Activated CD8-positive, alpha-beta memory T cell treated with anti-CD3 and anti-CD28 coated beads for 4 hours (primary cell): ENCODE data around the gene GPER1.

ENCODE experiments used
- DNase-seq, 2 donors: peaks; one replicate each; pipeline ENCODE4 v3.0.0-alpha.2; 2020; ENCODE audit warnings: low read depth in 2 of 2

Gene GPER1

DNA sequence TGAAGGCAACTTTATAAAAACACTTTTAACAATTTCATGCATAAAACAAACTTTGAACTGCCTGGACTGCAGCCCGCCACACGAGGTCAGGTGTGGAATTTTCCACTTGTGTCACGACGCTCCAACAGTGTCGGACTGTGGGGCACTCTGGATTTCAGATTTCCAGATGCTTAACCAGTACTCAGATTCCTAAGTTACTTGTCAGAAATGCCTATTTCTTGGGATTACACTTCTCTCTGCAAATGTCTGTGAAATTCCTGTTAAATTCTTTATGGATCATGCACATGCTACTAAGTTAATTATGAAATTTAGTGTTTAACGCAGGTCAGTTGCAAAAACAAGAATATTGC, 473 bp upstream of the GPER1 start:
- no peak for DNase-seq

DNA sequence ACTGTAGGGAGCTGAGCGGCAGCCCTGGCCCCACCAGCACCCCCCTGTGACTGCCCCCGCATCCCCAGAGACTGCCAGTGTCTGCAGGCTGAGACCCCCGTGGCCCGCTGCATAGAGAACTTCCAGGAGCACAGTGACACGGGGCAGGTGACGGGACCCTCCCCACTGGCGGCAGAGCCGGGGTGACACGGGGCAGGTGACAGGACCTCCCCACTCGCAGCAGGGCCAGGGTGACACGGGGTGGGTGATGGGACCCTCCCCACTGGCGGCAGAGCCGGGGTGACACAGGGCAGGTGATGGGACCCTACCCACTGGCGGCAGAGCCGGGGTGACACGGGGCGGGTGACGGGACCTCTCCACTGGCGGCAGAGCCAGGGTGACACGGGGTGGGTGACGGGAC, 2.3 kb downstream of the GPER1 start:
- DNase-seq = no peak

DNA sequence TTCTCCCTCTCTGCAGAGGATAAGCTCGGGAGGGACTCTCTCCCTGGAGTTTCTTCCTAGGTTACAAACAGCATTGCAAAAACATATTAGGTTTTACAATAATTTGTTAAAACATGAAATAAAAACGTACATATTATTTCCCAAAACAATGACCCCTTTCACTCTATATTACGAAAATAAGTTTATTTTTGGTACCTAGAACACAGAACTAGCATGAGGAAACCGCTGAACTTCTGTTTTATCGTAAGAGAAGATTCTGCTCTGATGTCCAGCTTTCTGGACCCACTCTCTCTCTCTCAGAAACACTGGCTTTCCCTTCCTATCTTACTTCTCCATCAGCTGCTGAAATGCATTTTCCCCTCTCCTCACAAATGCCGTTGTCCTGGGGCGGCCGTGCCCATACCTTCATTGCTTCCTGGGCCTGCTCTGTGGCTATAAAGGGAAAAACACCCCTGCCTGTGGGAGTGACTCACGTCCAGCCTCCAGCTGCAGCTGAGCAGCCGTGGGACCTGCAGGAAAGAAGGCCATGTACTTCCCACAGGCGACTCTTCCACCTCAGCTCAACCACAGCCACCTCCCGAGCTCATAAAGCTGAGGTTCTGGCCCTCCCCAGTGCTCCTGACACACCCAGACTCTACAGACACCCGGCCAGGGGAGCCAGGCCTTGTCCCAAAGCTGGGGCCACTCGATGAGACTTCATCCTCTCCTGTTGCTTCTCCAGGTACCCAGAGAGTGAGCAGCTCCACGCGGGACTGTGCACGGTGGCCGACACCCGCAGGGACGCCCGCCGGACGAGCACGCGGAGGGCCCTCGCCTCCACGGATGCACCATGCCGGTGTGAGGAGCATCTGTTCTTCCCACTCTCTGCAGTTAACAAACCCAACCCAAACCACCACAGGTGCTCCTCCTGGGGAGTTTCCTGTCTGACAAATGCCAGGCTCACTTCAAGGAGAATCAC, 3.1 kb downstream of the GPER1 start:
- DNase-seq = no peak

DNA sequence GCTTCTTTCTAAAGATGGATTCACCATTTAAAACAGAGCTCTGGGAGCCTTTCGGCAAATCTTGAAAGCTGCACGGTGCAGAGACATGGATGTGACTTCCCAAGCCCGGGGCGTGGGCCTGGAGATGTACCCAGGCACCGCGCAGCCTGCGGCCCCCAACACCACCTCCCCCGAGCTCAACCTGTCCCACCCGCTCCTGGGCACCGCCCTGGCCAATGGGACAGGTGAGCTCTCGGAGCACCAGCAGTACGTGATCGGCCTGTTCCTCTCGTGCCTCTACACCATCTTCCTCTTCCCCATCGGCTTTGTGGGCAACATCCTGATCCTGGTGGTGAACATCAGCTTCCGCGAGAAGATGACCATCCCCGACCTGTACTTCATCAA, 3.7 kb downstream of the GPER1 start:
- no peak for DNase-seq

DNA sequence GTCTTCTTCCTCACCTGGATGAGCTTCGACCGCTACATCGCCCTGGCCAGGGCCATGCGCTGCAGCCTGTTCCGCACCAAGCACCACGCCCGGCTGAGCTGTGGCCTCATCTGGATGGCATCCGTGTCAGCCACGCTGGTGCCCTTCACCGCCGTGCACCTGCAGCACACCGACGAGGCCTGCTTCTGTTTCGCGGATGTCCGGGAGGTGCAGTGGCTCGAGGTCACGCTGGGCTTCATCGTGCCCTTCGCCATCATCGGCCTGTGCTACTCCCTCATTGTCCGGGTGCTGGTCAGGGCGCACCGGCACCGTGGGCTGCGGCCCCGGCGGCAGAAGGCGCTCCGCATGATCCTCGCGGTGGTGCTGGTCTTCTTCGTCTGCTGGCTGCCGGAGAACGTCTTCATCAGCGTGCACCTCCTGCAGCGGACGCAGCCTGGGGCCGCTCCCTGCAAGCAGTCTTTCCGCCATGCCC, 4.3 kb downstream of the GPER1 start:
- DNase-seq = no peak

DNA sequence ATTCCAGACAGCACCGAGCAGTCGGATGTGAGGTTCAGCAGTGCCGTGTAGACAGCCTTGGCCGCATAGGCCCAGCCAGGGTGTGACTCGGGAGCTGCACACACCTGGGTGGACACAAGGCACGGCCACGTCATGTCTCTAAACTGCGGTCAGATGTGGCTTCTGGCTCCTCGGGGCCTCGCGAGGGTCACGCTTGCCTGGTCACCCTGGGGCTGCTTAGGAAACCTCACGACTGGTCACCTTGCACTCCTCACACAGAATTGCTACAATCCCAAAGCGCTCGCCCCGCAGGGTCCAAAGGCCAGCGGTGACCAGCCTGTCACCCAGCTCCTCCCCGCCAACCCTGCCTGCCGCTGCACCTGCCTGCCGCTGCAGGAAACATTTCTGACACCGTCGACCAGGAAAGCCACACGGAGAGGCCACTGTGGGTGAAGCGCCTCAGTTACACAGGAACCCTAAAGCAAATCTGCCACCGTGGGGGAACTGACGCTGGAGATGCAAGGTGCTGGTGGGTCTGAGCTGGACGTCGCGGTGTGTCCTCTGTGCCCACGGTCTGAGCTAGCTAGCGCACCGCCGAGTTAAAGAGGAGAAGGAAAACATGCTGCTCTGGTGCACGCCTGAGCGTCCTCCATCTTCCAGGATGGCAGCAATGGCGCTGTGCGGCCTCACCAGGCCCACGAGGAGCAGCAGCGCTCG, 5.0 kb downstream of the GPER1 start:
- no peak for DNase-seq

DNA sequence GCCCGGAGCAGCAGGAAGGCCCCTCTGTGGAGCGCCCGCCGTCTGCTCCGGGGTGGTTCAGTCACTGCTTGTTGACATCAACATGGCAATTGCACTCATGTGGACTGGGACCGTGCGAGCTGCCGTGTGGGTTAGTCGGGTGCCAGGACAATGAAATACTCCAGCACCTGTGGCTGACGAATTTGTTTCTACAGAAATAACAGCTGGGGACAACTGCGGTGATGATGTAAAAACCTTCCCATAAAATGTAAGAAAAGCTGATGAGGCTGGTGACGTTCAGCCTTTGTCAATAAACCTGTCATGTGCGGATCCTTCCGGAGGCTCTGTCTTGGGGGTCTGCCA, 5.6 kb downstream of the GPER1 start:
- no peak for DNase-seq

DNA sequence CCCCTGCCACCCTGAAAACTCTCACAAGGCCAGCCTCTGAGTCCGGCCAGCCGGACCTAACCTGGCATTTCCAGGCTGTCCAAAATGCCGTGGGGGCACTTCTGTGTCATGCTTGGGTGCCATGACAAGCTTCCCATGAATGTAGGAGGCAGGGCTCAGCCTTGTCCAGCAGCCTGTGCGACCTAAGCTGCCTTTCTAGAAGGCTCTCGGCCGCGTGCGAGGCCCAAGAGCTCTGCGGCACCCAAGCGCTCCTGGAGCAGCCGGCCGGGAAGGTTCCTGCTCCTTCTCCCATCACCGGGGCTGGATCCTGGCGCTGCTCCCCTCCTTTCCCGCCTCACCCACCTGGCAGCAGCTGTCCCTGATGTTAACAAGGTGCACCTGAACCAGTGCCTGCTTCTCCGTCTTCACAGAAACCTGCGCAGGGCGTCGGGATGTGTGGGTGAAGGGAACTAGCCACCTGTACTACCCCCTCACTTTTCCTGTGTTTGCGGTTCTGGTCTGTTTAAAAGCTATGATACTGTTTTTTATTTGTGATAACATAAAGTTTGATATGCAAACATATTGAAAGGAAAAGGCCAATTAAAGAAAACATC, 6.1 kb downstream of the GPER1 start:
- no peak for DNase-seq

DNA sequence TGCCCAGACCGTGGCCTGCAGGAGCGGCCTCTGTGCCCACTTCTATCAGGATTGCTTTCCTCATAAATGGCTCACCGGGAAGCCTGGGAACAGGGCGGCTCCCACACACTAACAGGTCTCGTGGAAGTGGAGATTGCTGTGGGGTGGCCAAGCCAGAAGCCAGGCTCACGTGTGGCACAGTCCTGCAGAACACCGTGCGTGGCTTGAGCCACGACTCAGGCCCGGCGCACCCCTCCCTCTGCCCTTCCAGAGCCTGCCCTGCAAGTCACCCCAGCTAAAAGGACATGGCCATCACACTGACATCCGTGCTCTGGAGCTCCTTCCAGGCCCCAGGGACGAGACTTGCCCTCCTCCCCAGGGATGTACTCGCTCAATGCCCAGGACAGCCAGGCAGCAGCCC, 7.0 kb downstream of the GPER1 start:
- no peak for DNase-seq

DNA sequence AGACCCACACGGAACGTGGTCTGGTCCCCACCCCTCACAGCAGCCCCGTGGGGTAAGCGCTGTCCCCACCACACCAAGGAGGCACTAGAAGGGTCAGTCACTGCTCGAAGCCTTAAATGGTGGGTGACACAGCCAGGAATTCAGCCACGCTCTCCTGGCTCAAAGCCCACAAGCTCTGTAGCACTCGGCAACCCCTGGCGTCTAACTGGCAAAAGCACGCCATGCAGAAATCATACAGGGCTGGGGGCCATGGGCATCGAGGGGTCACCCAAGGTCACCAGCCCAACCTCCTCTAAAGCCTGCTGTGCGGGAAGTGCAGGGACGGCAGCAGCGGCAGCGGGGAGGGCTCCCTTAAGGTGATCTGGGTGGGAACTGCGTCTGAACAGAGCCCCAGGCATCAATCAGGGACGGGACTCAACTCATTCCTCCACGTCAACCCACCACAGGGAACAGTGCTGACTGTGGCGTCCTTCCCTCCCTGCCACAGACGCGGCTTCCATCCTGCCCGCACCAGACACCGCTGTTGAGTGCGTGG, 7.8 kb downstream of the GPER1 start:
- no peak for DNase-seq

DNA sequence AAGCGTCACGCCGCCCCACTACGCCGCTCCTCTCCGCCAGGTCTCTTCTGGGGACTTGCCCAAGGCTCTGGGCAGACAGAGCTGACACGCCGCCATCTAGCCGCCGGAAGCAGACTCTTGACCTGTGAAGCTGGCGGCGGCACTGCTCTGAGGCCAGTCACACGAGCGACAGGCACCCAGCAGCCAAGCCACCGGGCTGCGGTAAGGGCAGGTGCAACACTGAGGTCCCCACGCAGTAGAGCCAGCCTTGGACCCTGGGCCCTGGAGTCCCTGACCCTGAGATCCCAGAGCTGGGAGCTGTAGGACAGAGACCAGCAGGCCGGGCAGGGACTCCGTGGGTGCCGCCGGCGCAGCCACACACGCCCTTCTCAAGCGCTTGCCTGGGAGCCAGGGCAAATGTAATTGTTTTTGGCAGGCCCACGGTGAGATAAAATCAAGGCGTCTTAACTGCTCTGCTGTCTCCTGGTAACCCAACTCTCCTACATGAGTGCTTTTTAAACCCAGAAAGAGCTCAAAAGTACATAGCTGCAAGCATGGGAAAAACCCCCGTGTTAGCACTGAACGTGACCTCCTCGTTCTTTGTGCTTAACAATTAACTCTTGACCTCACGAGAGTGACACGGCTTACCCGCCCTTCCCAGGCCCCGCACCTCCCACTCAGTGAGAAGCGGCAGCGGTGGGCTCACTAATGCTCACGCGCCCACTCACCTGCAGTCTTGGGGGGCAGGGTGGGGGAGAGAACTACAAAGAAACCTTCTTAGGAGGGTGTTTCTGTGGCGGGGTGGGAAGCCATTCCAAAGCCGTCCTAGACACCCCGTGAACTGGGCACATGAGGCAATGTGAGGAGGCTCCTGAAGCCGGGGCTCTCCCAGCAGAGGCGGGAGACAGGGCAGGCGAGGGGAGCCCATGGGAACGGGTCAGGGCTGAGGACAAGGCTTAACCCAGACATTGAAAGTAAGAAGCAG, 8.5 kb downstream of the GPER1 start:
- DNase-seq = no peak

DNA sequence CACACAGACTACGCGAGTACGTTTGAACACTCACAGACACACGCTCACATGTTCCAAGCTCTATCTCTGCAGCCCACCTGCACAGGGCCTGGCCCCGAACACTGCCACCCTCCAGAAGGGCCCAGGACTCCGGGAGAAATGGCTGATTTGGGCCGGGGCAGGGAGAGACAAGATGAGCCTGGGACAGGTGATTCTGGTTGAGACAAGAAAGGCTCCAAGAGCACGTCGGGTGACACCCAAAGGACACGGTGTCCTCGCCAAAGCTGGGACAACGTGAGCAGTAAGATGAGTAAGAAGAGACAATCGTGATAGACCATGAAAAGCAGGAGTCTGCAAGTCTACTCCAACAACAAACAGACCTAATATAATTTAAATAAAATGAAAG, 9.2 kb downstream of the GPER1 start:
- DNase-seq = no peak

DNA sequence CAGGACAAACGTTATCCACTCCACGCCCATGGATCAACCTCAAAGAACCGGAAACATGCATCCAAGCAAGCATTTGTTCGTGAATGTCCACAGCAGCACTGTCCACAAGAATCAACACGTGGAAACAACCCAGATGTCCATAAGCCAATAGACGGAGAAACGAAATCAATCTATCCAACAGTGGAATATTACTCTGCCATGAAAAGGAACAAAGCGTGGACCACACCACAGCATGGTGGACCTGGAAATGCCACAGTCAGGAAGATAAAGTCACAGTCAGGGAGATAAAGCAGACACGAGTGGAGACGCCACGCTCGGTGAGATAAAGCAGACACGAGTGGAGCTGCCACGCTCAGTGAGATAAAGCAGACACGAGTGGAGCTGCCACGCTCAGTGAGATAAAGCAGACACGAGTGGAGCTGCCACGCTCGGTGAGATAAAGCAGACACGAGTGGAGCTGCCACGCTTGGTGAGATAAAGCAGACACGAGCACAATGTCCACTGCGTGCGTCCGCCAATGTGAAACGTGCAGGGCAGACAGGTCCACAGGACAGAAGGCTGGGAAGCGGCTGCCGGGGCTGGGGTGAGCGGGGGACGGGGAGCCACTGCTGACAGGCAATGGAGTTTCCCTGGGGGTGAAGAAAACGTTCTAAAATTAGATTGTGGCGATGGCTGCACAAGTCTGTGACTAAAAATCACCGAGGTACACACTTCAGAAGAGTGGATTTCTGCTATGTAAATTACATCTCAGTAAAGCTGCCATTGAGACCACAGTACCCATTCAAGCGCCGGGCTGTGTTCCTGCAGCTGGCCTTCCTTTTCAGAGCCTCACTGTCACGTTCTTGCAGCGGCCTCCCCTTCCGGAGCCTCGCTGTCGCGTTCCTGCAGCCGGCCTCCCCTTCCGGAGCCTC, 10.6 kb downstream of the GPER1 start:
- DNase-seq = no peak

DNA sequence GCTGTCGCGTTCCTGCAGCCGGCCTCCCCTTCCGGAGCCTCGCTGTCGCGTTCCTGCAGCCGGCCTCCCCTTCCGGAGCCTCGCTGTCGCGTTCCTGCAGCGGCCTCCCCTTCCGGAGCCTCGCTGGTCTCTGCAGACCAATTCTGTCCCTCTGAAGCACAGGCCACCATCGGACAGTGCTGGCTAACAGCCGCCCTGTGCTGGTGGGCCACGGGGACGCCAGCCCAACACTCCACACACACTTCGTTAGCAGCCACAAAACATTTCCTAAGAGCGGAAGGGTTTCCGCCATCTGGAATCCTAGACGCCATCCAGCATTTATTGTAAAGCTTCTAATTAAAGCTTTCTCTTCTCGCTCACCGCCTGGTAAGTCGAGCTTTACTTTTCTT, 11.2 kb downstream of the GPER1 start:
- DNase-seq = no peak

DNA sequence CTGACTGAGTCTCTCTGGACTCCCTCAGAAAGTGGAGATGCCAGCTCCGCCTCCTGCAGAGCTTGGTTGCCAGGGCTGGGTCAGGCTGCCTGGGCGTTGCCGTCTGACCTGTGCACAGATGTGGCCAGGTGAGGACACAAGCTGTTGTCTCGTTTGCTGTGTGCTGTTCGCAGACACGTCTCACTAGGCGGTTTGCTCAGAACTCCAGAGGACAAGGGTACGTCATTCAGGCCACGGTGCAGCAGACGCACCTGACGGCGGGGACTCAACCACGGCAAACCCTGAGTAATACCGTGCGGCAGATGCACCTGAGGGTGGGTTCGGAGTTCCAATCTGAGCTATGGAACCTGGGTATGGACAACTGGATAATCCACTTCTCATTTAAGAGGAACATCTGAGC, 11.7 kb downstream of the GPER1 start:
- DNase-seq = no peak

DNA sequence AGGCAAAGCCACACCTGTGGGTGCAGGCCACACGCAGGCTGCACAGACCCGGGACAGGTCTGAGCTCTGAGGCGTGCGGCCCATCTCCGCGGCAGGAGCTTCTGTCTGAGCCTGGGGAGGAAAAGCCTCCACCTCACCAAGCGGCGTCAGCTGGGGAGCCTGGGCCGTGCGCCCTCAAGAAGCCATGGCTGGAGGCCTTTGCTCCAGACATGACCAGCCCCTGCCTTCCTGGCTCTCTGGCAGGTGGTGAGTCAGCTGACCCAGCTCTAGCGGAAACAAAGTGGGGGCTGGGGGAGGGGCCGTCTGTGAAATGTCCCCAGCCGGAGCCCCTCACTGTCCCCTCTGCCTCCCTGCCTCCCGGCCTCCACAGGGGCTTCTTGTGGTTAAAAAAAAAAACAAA, 12.5 kb downstream of the GPER1 start:
- DNase-seq = no peak

DNA sequence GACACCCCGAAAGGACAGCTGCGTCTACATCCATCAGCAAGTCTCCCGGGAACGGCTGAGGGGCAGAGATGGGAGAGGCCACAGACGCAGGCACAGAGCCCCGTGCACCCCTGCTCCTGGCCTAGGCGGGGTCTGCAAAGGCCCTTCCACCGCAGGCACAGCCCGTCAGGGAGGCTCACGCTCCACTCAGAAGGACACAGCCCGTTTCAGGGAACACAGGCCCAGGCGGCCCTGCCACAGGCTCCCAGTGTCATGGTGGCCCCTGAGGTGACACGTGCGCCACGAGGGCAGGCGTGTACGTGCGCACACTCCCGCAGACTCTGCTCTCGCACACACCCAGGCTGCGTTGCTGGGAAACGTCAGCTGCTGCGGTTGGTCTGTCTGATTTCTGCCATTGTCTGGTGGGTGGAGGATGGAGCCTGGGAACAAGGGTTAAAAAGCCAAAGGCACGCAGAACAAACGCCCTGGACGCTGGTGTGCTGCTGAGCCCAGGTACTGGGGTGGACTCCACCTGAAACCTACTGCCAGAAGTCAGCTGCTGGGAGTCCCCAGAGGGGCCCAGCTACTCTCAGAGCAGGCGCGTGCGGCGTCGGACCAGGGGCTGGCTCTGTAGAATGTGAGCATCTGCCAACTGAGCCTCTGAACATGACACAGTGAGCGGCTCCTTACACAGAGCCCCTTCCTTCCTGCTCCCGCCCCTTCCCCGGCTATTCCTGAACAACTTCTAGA, 13.1 kb downstream of the GPER1 start:
- no peak for DNase-seq

DNA sequence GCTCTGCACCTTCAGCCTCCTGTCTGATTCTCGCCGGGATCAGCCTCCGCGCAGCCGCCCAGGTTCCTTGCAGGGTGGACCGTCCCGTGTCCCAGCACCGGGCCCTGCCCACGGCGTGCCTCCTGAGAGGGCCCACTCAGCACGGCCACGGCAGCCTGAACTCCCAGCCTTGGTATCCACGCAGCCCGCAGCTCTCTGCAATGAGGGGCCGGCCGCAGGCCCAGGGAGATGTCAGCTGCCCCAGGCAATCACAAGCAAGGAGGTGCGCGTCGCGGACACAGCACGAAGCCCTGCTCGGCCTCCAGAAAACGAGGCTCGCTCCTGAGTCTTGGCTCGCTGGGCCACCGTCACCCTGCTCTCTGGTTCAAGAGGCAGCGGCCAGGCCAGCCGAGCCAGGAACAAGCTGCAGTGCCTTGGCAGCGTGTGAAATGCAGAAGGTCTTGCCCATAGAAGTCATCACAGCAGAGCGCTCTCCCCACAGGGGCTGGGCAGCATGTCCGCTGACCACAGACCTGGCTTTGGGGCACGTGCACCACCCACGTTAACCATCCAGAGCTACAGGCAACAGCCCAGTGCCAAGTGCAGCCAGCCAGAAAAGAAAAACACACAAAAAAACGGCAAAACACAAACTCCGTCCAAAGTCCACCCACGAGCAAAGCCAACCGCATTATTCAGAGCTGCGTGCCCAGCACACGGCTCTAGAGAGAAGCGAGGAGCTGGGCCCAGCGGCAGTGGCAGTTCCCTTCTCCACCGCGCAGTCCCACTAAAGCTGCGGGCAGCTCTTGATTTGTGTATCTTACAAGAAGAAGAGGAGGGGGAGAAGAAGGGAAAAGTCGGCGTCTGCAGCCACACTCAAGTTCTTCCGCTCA, 13.9 kb downstream of the GPER1 start:
- no peak for DNase-seq
